GM21723 (cell line): ENCODE data around the gene RPTOR.
"Not testable (repeated sequence)": the region's sequence is repeated elsewhere in the genome, so short reads cannot be mapped to it uniquely, and the experiment has no call there.

Experiments
- ATAC-seq: cut with Tn5 transposase; IDR thresholded peaks from one replicate; pipeline ENCODE4 v1.9.1; 2021; ENCODE audit warnings: mild to moderate bottlenecking, moderate library complexity; ENCODE audit not compliant: unreplicated experiment

Gene RPTOR

GRCh38 chr17:80737106-80738019 lies 192.7 kb downstream of the RPTOR start:
- ATAC-seq: peak; percentile 82

GRCh38 chr17:80738020-80738808 lies 193.6 kb downstream of the RPTOR start:
- no peak for ATAC-seq

GRCh38 chr17:80738987-80739730 lies 194.5 kb downstream of the RPTOR start:
- no peak for ATAC-seq

- no peak for ATAC-seq
Observed at GRCh38 chr17:80740141-80740540, 195.5 kb downstream of the RPTOR start.

- no peak for ATAC-seq
Observed at GRCh38 chr17:80742091-80742490, 197.5 kb downstream of the RPTOR start.

- ATAC-seq: no peak
Observed at GRCh38 chr17:80742581-80743180, 198.0 kb downstream of the RPTOR start.

GRCh38 chr17:80743181-80743771 lies 198.6 kb downstream of the RPTOR start:
- no peak for ATAC-seq

GRCh38 chr17:80743973-80744372 lies 199.3 kb downstream of the RPTOR start:
- not testable (repeated sequence) for ATAC-seq

- ATAC-seq: not testable (repeated sequence)
Observed at GRCh38 chr17:80744725-80745124, 200.1 kb downstream of the RPTOR start.

- ATAC-seq: no peak
Observed at GRCh38 chr17:80745183-80745582, 200.5 kb downstream of the RPTOR start.

- no peak for ATAC-seq
Observed at GRCh38 chr17:80746262-80746935, 201.8 kb downstream of the RPTOR start.

- ATAC-seq: no peak
Observed at GRCh38 chr17:80747469-80747868, 202.8 kb downstream of the RPTOR start.

- no peak for ATAC-seq
Observed at GRCh38 chr17:80749611-80750010, 205.0 kb downstream of the RPTOR start.

GRCh38 chr17:80750263-80750662 lies 205.6 kb downstream of the RPTOR start:
- ATAC-seq: no peak

- no peak for ATAC-seq
Observed at GRCh38 chr17:80751070-80751945, 206.7 kb downstream of the RPTOR start.

GRCh38 chr17:80751946-80752581 lies 207.4 kb downstream of the RPTOR start:
- no peak for ATAC-seq

GRCh38 chr17:80753685-80754345 lies 209.2 kb downstream of the RPTOR start:
- ATAC-seq: no peak

GRCh38 chr17:80754846-80755245 lies 210.2 kb downstream of the RPTOR start:
- ATAC-seq: no peak
